GM12878 (cell line): Measurements from ENCODE around the gene CPLX1. TPM values are rescaled to one million over a fixed set of nuclear protein-coding genes. Genes with fewer than 3 reads are reported as not detected.

Experiments used
- ATAC-seq: fragments of 200-7000 bp; cut with Tn5 transposase; 3 replicates; pipeline ENCODE4 v1.9.1; 2020; ENCODE audit warnings: mild to moderate bottlenecking, moderate library complexity
- BruUV-seq: library from RNA; stranded (reverse); fragments of 400-500 nt; replicated peaks from 2 replicates; lab custom pipeline; 2021; lab: Mats Ljungman, UMichigan
- CTCF ChIA-PET: fragments of 300-600 bp; sonication (Branson Sonifier 250); formaldehyde crosslinking; extraction: SDS; loops from one replicate; lab custom pipeline; 2021; ENCODE audit warnings: inconsistent platforms; lab: Yijun Ruan, JAX
- POLR2A ChIA-PET: fragments of 350-600 bp; formaldehyde crosslinking; extraction: SDS; loops from one replicate; lab custom pipeline; 2021; ENCODE audit warnings: inconsistent platforms; lab: Charles Lee
- RAD21 ChIA-PET: fragments of 300-600 bp; sonication (Branson Sonifier 250); formaldehyde crosslinking; loops from one replicate; lab custom pipeline; 2023; ENCODE audit warnings: antibody characterized with exemption; ENCODE audit not compliant: unreplicated experiment; lab: Charles Lee
- SMC1A ChIA-PET: fragments of 300-600 bp; sonication (Branson Sonifier 250); formaldehyde crosslinking; loops from one replicate; lab custom pipeline; 2023; ENCODE audit not compliant: unreplicated experiment, uncharacterized antibody; lab: Charles Lee
- DNase-seq: peaks from one replicate; pipeline ENCODE4 v3.0.0-alpha.2; 2011; ENCODE audit warnings: low read depth, low spot score
- FAIRE-seq: peaks from 3 replicates; lab custom pipeline; 2011; peaks lifted over from hg19 to GRCh38; lab: Jason Lieb, UNC
- H2AFZ ChIP-seq: 2 replicates; pipeline ENCODE4 v1.6.0; 2011; ENCODE audit warnings: low read depth, low read length, control low read depth; ENCODE audit not compliant: control insufficient read depth
- H3K27ac ChIP-seq: 2 replicates; pipeline ENCODE4 v1.5.1; 2011; ENCODE audit warnings: control low read depth; ENCODE audit not compliant: control insufficient read depth, insufficient read depth
- H3K27me3 ChIP-seq, 2 experiments: replicated peaks in 1 of 2; 2 replicates each; pipeline versions ENCODE4 v1.6.0 to v1.6.1; 2011; ENCODE audit warnings: low read length in 1 of 2; ENCODE audit not compliant: control insufficient read depth in 2 of 2, insufficient read depth in 2 of 2
- H3K36me3 ChIP-seq, 2 experiments: 2 replicates each; pipeline ENCODE4 v1.5.1; 2011; ENCODE audit warnings: low read length in 1 of 2; ENCODE audit not compliant: control insufficient read depth in 2 of 2, insufficient read depth in 2 of 2
- H3K4me1 ChIP-seq: 2 replicates; pipeline ENCODE4 v1.6.1; 2011; ENCODE audit warnings: mild to moderate bottlenecking, low read length, moderate library complexity, mixed read lengths; ENCODE audit not compliant: control insufficient read depth, insufficient read depth
- H3K4me2 ChIP-seq: 2 replicates; pipeline ENCODE4 v1.6.0; 2011; ENCODE audit warnings: control low read depth; ENCODE audit not compliant: control insufficient read depth, insufficient read depth
- H3K4me3 ChIP-seq: fragments of 200-600 bp; sonication (generic); 2 replicates; pipeline ENCODE4 v1.5.1; 2016
- H3K79me2 ChIP-seq: 2 replicates; pipeline ENCODE4 v1.6.0; 2011; ENCODE audit warnings: low read length; ENCODE audit not compliant: control insufficient read depth, insufficient read depth
- H3K9ac ChIP-seq: 2 replicates; pipeline ENCODE4 v1.8.0; 2011; ENCODE audit warnings: low read length, control low read depth, mixed read lengths; ENCODE audit not compliant: control insufficient read depth, insufficient read depth
- H3K9me3 ChIP-seq: replicated peaks from 3 replicates; pipeline ENCODE4 v1.5.1; 2011; ENCODE audit warnings: mild to moderate bottlenecking, low read length; ENCODE audit not compliant: control insufficient read depth, insufficient read depth
- H4K20me1 ChIP-seq: 2 replicates; pipeline ENCODE4 v1.6.0; 2011; ENCODE audit not compliant: control insufficient read depth, insufficient read depth
- BCL3 ChIP-seq: IDR thresholded peaks from 2 replicates; pipeline ENCODE4 v1.6.1; 2011; ENCODE audit warnings: borderline replicate concordance, low read depth, mild to moderate bottlenecking, moderate library complexity, low read length; ENCODE audit not compliant: insufficient read depth, poor library complexity, severe bottlenecking
- BRCA1 ChIP-seq: IDR thresholded peaks from 2 replicates; pipeline ENCODE4 v1.6.1; 2011; ENCODE audit warnings: low read depth, low read length, improper control_type of control experiment
- CHD1 ChIP-seq: IDR thresholded peaks from 2 replicates; pipeline ENCODE4 v1.6.1; 2012; ENCODE audit warnings: low read depth, low read length, improper control_type of control experiment
- CHD2 ChIP-seq: IDR thresholded peaks from 2 replicates; pipeline ENCODE4 v1.6.1; 2011; ENCODE audit warnings: low read depth, low read length, improper control_type of control experiment, borderline replicate concordance
- ESRRA ChIP-seq: IDR thresholded peaks from 2 replicates; pipeline ENCODE4 v1.6.1; 2012; ENCODE audit warnings: mild to moderate bottlenecking, low read length, improper control_type of control experiment
- ETV6 ChIP-seq, 2 experiments: fragments of 450-650 bp in 1 of 2; IDR thresholded peaks in 1 of 2; conservative IDR thresholded peaks in 1 of 2; 2 replicates each; pipeline ENCODE4 v1.6.1; 2014; ENCODE audit warnings: antibody characterized with exemption in 1 of 2, borderline replicate concordance in 1 of 2, low read depth in 1 of 2, mild to moderate bottlenecking in 1 of 2, moderate library complexity in 1 of 2
- EZH2 ChIP-seq: IDR thresholded peaks from 2 replicates; pipeline ENCODE4 v1.6.1; 2012; ENCODE audit warnings: low read depth, mild to moderate bottlenecking, control low read depth, inconsistent platforms, low read length, borderline replicate concordance; ENCODE audit not compliant: control insufficient read depth
- GABPA ChIP-seq: IDR thresholded peaks from 2 replicates; pipeline ENCODE4 v1.6.1; 2014; ENCODE audit warnings: antibody characterized with exemption, low read depth, mild to moderate bottlenecking, inconsistent platforms
- HDAC2 ChIP-seq: fragments of 200-600 bp; sonication (generic); IDR thresholded peaks from 2 replicates; pipeline ENCODE4 v1.6.1; 2017
- HDAC6 ChIP-seq: fragments of 200-600 bp; sonication (generic); IDR thresholded peaks from one replicate; pipeline ENCODE4 v1.8.0; 2017; ENCODE audit warnings: antibody characterized with exemption; ENCODE audit not compliant: unreplicated experiment
- MTA2 ChIP-seq: fragments of 450-650 bp; IDR thresholded peaks from 2 replicates; pipeline ENCODE4 v1.6.1; 2016; ENCODE audit warnings: low read depth, mild to moderate bottlenecking, moderate library complexity
- MXI1 ChIP-seq: fragments of 150-350 bp; IDR thresholded peaks from 2 replicates; pipeline ENCODE4 v1.6.1; 2011; ENCODE audit warnings: low read depth, mild to moderate bottlenecking, inconsistent platforms, low read length, improper control_type of control experiment
- NFIC ChIP-seq: IDR thresholded peaks from 2 replicates; pipeline ENCODE4 v1.6.1; 2012; ENCODE audit warnings: low read depth, mild to moderate bottlenecking, inconsistent platforms, low read length, moderate library complexity
- NFYB ChIP-seq: IDR thresholded peaks from 2 replicates; pipeline ENCODE4 v1.6.1; 2011; ENCODE audit warnings: low read depth, mild to moderate bottlenecking, low read length, improper control_type of control experiment, moderate library complexity; ENCODE audit not compliant: insufficient read depth
- NR2C1 ChIP-seq: fragments of 450-650 bp; IDR thresholded peaks from 2 replicates; pipeline ENCODE4 v1.6.1; 2017; ENCODE audit warnings: antibody characterized with exemption, mild to moderate bottlenecking, moderate library complexity
- POLR2A ChIP-seq: IDR thresholded peaks from 2 replicates; pipeline ENCODE4 v1.6.1; 2011; ENCODE audit warnings: low read depth, mild to moderate bottlenecking, low read length
- RFX5 ChIP-seq: IDR thresholded peaks from 2 replicates; pipeline ENCODE4 v1.6.1; 2011; ENCODE audit warnings: low read depth, low read length, improper control_type of control experiment
- TARDBP ChIP-seq: IDR thresholded peaks from 2 replicates; pipeline ENCODE4 v1.6.1; 2016; ENCODE audit warnings: borderline replicate concordance
- WRNIP1 ChIP-seq: IDR thresholded peaks from 2 replicates; pipeline ENCODE4 v1.6.1; 2011; ENCODE audit warnings: low read depth, low read length, improper control_type of control experiment, borderline replicate concordance
- WGBS: methylation state at CpG from one replicate; pipeline ENCODE4 v1.1.6; 2016; ENCODE audit warnings: low lambda C conversion rate; ENCODE audit not compliant: insufficient replicate concordance, insufficient coverage; ENCODE audit errors: missing lambda C conversion rate; 5-methylcytosine and 5-hydroxymethylcytosine counted together
- in situ Hi-C: fragments of 300-500 bp; cut with MboI; formaldehyde crosslinking; loops from 9 replicates; pipeline ENCODE4 v1.14.3; 2018; ENCODE audit warnings: mixed read lengths
- intact Hi-C: fragments of 100-400 bp; cut with micrococcal nuclease; formaldehyde crosslinking; loops from one replicate; pipeline ENCODE4 v1.14.2; 2022; ENCODE audit not compliant: unreplicated experiment
- polyA plus RNA-seq, 11 experiments: library from polyadenylated mRNA; depleted of rRNA in 4 of 11; unstranded in 6 of 11; stranded (reverse) in 5 of 11; fragments of >200 nt; fragmentation: Nextera tagmentation in 4 of 11; fragmentation: Illumina TruSeq in 1 of 11; extraction: Ambion mirVana in 4 of 11; extraction: Trizol in 1 of 11; gene quantifications; 1 replicate in 1 of 11; 2 replicates in 10 of 11; pipeline versions ENCODE4 v1.2.1 to v1.2.3, GENCODE V29; 2011 to 2016; ENCODE audit warnings: inconsistent platforms in 2 of 11, missing spikeins in 2 of 11, low read depth in 1 of 11
- total RNA-seq, 4 experiments: library from RNA; depleted of rRNA in 3 of 4; stranded (reverse); fragments of >200 nt in 3 of 4; fragmentation: Illumina TruSeq in 1 of 4; extraction: Trizol in 1 of 4; gene quantifications; 2 replicates each; pipeline versions ENCODE4 v1.2.1 to v1.2.3, GENCODE V29; 2013 to 2021
- TF ChIP-seq, protein P1 (sequence below): fragments of 450-650 bp; IDR thresholded peaks from 2 replicates; pipeline ENCODE4 v1.6.1; 2016; ENCODE audit warnings: mild to moderate bottlenecking, moderate library complexity, borderline replicate concordance

Gene CPLX1
- total and polyA plus RNA-seq, 10 of the 15 experiments (the other 5 are each of a cell fraction or from before 2014, with no cell fraction given) = 0.04 to 1.2 (median 0.13) TPM; not detected in 5

GRCh38 chr4:870951-871350 lies 45.0 kb upstream of the CPLX1 start (continued):
- no peak for TF ChIP-seq BRCA1
- TF ChIP-seq, all 136 proteins: peak for 0

- peaks cover 36 to 43% of the 10 kb centered on the region in 2 experiments for H3K36me3 ChIP-seq
- in situ Hi-C loops (no loop called here), intact Hi-C loops (no loop called here)
- ATAC-seq (no peak), DNase-seq (no peak), FAIRE-seq (no peak)
- no peaks in the 10 kb centered on the region for H3K79me2 ChIP-seq
- H3K9ac ChIP-seq = no peak overlapping the region
- H3K9me3 ChIP-seq = no peaks in the 10 kb centered on the region; the same call in 2 of the 3 replicates
- ChIA-PET SMC1A (no interaction called here), RAD21 (no interaction called here), CTCF (no interaction called here), POLR2A (no interaction called here)
- WGBS = 91% methylated on average over 15 of the region's 15 CpGs
- no peak overlapping the region for H3K4me2 ChIP-seq
- no peak overlapping the region for H2AFZ ChIP-seq
- H3K4me1 ChIP-seq = no peaks in the 10 kb centered on the region
- BruUV-seq = no TSS peak
- H4K20me1 ChIP-seq = no peaks in the 10 kb centered on the region
- no peaks in the 10 kb centered on the region for H3K27me3 ChIP-seq
- H3K4me3 ChIP-seq = no peak overlapping the region
- H3K27ac ChIP-seq = no peak overlapping the region
- TF ChIP-seq RFX5 (no peak), NFYB (no peak), HDAC6 (no peak), HDAC2 (no peak), CHD1 (no peak), TARDBP (peak; percentile 75), GABPA (no peak), ETV6 (conservative IDR thresholded peaks at IDR 0.05 in 1 of 2, IDR thresholded peaks at IDR 0.05 in 1 of 2; ENCODE audit: borderline replicate concordance in 1 of 2, low read depth in 1 of 2) (no peak), MTA2 (no peak), CHD2 (no peak), EZH2 (no peak), POLR2A (peak; percentile 62), NFIC (no peak), ESRRA (no peak), MXI1 (no peak), NR2C1 (no peak), WRNIP1 (no peak), BCL3 (peak; percentile 70)
- TF ChIP-seq, protein P1, sequence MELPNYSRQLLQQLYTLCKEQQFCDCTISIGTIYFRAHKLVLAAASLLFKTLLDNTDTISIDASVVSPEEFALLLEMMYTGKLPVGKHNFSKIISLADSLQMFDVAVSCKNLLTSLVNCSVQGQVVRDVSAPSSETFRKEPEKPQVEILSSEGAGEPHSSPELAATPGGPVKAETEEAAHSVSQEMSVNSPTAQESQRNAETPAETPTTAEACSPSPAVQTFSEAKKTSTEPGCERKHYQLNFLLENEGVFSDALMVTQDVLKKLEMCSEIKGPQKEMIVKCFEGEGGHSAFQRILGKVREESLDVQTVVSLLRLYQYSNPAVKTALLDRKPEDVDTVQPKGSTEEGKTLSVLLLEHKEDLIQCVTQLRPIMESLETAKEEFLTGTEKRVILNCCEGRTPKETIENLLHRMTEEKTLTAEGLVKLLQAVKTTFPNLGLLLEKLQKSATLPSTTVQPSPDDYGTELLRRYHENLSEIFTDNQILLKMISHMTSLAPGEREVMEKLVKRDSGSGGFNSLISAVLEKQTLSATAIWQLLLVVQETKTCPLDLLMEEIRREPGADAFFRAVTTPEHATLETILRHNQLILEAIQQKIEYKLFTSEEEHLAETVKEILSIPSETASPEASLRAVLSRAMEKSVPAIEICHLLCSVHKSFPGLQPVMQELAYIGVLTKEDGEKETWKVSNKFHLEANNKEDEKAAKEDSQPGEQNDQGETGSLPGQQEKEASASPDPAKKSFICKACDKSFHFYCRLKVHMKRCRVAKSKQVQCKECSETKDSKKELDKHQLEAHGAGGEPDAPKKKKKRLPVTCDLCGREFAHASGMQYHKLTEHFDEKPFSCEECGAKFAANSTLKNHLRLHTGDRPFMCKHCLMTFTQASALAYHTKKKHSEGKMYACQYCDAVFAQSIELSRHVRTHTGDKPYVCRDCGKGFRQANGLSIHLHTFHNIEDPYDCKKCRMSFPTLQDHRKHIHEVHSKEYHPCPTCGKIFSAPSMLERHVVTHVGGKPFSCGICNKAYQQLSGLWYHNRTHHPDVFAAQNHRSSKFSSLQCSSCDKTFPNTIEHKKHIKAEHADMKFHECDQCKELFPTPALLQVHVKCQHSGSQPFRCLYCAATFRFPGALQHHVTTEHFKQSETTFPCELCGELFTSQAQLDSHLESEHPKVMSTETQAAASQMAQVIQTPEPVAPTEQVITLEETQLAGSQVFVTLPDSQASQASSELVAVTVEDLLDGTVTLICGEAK = no peak
These were observed 43.8 kb upstream of the CPLX1 start for GRCh38 chr4:869776-870175.
